Adrenal gland (tissue), 5 donors: ENCODE data around the gene LRRN1.

ENCODE experiments used
- POLR2A ChIP-seq, 2 donors: fragments of 450-650 bp; IDR thresholded peaks; one replicate each; pipeline ENCODE4 v1.6.1; 2017; ENCODE audit warnings: antibody characterized with exemption in 2 of 2, mild to moderate bottlenecking in 2 of 2, moderate library complexity in 1 of 2
- TF ChIP-seq, protein P1 (sequence below), 6 experiments: fragments of 450-650 bp in 4 of 6; fragments of 200-600 bp in 2 of 6; sonication (generic) in 1 of 6; IDR thresholded peaks; 1 replicate in 5 of 6; 2 replicates in 1 of 6; pipeline versions ENCODE4 v1.5.1 to v1.8.0; 2016 to 2021; ENCODE audit warnings: antibody characterized with exemption in 6 of 6, mild to moderate bottlenecking in 2 of 6, moderate library complexity in 1 of 6
- donor health status: DM: no; HTN: no; CAD: no.

DNA sequence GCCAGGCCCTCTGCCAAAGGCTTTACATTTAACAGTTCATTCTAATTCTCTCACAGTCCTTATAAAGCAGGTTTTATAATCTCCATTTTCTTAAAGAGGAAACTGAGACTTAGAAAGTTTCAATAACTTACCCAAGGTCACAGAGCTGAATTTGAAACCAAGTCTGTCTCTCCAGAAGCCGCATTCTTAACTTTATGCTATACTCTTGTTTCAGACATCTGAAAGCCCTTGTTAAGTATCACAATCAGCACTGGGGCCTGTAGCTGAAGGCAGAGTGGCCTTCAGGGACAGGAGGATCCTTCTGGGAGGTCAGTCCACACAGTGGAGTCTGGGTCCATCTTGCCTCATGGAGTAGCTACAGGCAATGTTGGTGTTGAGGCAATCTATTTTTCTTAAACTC, 27.9 kb downstream of the LRRN1 start:
- TF ChIP-seq, protein P1, sequence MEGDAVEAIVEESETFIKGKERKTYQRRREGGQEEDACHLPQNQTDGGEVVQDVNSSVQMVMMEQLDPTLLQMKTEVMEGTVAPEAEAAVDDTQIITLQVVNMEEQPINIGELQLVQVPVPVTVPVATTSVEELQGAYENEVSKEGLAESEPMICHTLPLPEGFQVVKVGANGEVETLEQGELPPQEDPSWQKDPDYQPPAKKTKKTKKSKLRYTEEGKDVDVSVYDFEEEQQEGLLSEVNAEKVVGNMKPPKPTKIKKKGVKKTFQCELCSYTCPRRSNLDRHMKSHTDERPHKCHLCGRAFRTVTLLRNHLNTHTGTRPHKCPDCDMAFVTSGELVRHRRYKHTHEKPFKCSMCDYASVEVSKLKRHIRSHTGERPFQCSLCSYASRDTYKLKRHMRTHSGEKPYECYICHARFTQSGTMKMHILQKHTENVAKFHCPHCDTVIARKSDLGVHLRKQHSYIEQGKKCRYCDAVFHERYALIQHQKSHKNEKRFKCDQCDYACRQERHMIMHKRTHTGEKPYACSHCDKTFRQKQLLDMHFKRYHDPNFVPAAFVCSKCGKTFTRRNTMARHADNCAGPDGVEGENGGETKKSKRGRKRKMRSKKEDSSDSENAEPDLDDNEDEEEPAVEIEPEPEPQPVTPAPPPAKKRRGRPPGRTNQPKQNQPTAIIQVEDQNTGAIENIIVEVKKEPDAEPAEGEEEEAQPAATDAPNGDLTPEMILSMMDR (IDR thresholded peaks at IDR 0.05): no peak
- no peak for TF ChIP-seq POLR2A (IDR thresholded peaks at IDR 0.05)
